SU-DHL-6 (cell line): ENCODE measurements around the gene UCK2.

ENCODE experiments used
- CTCF ChIP-seq: fragments of 200-600 bp; sonication (generic); IDR thresholded peaks from one replicate; pipeline ENCODE4 v1.5.1; 2017; ENCODE audit warnings: antibody characterized with exemption, mild to moderate bottlenecking, low read length, moderate library complexity; ENCODE audit not compliant: insufficient read depth, poor library complexity, severe bottlenecking
- EZH2phosphoT487 ChIP-seq: fragments of 200-600 bp; sonication (generic), shearing (Covaris generic); conservative IDR thresholded peaks from 2 replicates; pipeline ENCODE4 v1.6.1; 2018; ENCODE audit warnings: mild to moderate bottlenecking, antibody characterized with exemption, low read length, moderate library complexity, mixed read lengths

- TF ChIP-seq CTCF (no peak), EZH2phosphoT487 (no peak)
Observed at GRCh38 chr1:165937829-165938228, 110.4 kb downstream of the UCK2 start.
